Peyer's patch (tissue), 4 donors: Measurements from ENCODE around the gene TRAPPC3.

Experiments used
- POLR2A ChIP-seq, 2 donors: fragments of 450-650 bp; IDR thresholded peaks; one replicate each; pipeline ENCODE4 v1.5.1; 2017; ENCODE audit warnings: antibody characterized with exemption in 2 of 2, mild to moderate bottlenecking in 2 of 2, moderate library complexity in 2 of 2
- TF ChIP-seq, protein P1 (sequence below), 6 experiments: fragments of 450-650 bp in 4 of 6; fragments of 200-600 bp in 2 of 6; sonication (generic) in 1 of 6; IDR thresholded peaks; one replicate each; pipeline ENCODE4 v1.5.1; 2017 to 2019; ENCODE audit warnings: antibody characterized with exemption in 6 of 6, mild to moderate bottlenecking in 3 of 6, moderate library complexity in 1 of 6

DNA sequence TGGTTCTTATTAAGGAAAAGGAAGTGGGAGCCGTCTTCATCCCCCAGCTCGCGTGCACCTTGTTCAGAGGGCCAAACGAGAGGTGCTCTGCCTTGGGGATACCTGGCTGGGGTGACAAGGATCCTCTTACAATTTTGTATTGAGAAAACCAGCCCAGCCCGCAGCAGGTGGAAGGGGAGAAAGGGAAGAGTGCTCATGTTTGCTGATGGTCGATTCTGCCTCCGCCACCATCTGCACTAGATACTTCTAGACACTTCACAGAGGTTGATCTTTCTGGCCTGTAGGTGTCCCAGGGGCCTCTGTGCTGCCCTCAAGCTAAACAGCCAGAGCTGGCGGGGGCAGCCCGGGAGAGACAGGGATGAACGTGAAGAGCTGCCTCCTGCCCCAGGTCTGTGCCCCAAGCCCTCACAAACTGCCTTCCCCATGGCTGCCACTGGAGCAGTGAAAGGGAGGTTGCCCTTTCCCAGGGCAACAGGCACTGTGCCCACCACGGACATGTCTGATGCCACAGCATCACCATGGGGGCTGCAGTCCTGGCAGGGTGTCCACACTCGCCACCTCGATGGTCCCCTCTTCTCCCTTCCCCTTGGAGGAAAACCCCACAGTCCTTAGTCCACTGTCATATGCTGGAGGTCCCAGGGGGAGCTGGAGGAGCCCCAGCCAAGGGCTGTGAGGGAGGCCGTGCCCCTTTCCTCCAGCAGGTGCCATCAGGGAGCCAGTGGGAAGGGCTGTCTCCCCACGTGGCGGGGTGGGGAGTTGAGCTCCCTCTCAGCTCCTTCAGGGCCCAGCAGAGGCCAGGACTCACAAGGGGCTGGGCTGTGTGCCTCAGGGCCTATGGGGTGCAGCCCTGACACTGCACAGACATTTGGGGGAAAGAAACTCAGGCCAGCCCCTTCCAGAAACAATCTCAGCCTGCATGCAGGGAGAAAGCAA, 52.5 kb downstream of the TRAPPC3 start:
- TF ChIP-seq, protein P1, sequence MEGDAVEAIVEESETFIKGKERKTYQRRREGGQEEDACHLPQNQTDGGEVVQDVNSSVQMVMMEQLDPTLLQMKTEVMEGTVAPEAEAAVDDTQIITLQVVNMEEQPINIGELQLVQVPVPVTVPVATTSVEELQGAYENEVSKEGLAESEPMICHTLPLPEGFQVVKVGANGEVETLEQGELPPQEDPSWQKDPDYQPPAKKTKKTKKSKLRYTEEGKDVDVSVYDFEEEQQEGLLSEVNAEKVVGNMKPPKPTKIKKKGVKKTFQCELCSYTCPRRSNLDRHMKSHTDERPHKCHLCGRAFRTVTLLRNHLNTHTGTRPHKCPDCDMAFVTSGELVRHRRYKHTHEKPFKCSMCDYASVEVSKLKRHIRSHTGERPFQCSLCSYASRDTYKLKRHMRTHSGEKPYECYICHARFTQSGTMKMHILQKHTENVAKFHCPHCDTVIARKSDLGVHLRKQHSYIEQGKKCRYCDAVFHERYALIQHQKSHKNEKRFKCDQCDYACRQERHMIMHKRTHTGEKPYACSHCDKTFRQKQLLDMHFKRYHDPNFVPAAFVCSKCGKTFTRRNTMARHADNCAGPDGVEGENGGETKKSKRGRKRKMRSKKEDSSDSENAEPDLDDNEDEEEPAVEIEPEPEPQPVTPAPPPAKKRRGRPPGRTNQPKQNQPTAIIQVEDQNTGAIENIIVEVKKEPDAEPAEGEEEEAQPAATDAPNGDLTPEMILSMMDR (IDR thresholded peaks at IDR 0.05): no peak
- TF ChIP-seq POLR2A (IDR thresholded peaks at IDR 0.05): no peak
